Trophoblast cell (in vitro differentiated cells and primary cell): ENCODE results near the gene ISG20.
A peak's percentile ranks its signal among the peaks of the same experiment; 100 is the strongest.

Experiments used
- DNase-seq, 2 donors: peaks; one replicate each; pipeline ENCODE4 v3.0.0-alpha.2; 2016
- H2AFZ ChIP-seq: 2 replicates; pipeline ENCODE4 v1.6.1; 2013; ENCODE audit warnings: low read length, moderate library complexity, mild to moderate bottlenecking; ENCODE audit not compliant: insufficient read depth, poor library complexity
- H2AK5ac ChIP-seq: 2 replicates; pipeline ENCODE4 v1.6.1; 2013; ENCODE audit warnings: mild to moderate bottlenecking, low read length
- H2BK120ac ChIP-seq: 2 replicates; pipeline ENCODE4 v1.6.1; 2013; ENCODE audit warnings: low read length, mild to moderate bottlenecking, moderate library complexity; ENCODE audit not compliant: insufficient read depth, poor library complexity
- H2BK12ac ChIP-seq: 2 replicates; pipeline ENCODE4 v1.6.1; 2013; ENCODE audit warnings: mild to moderate bottlenecking, low read length, moderate library complexity
- H2BK5ac ChIP-seq: 2 replicates; pipeline ENCODE4 v1.6.1; 2013; ENCODE audit warnings: low read length, low read depth, moderate library complexity, mild to moderate bottlenecking; ENCODE audit not compliant: poor library complexity
- H3K14ac ChIP-seq: 2 replicates; pipeline ENCODE4 v1.6.1; 2013; ENCODE audit warnings: mild to moderate bottlenecking, low read length
- H3K18ac ChIP-seq: 2 replicates; pipeline ENCODE4 v1.6.1; 2013; ENCODE audit warnings: mild to moderate bottlenecking, low read length
- H3K23ac ChIP-seq: 2 replicates; pipeline ENCODE4 v1.6.1; 2013; ENCODE audit warnings: low read length
- H3K27ac ChIP-seq: 2 replicates; pipeline ENCODE4 v1.5.1; 2013; ENCODE audit warnings: low read depth, mild to moderate bottlenecking, inconsistent platforms, low read length, moderate library complexity
- H3K27me3 ChIP-seq: 2 replicates; pipeline ENCODE4 v1.6.1; 2013; ENCODE audit warnings: inconsistent platforms, mild to moderate bottlenecking, low read length, moderate library complexity; ENCODE audit not compliant: insufficient read depth
- H3K36me3 ChIP-seq, 2 experiments: 1 replicate in 1 of 2; 2 replicates in 1 of 2; pipeline ENCODE4 v1.6.1; 2013; ENCODE audit warnings: low read length in 2 of 2, mild to moderate bottlenecking in 2 of 2, moderate library complexity in 1 of 2; ENCODE audit not compliant: insufficient read depth in 2 of 2, control insufficient read depth in 1 of 2
- H3K4ac ChIP-seq: 2 replicates; pipeline ENCODE4 v1.6.1; 2013; ENCODE audit warnings: low read depth, mild to moderate bottlenecking, low read length, moderate library complexity
- H3K4me1 ChIP-seq, 2 experiments: 1 replicate in 1 of 2; 2 replicates in 1 of 2; pipeline ENCODE4 v1.6.1; 2013; ENCODE audit warnings: low read length in 2 of 2, mild to moderate bottlenecking in 2 of 2, moderate library complexity in 1 of 2; ENCODE audit not compliant: insufficient read depth in 2 of 2, control insufficient read depth in 1 of 2
- H3K4me2 ChIP-seq: 2 replicates; pipeline ENCODE4 v1.6.1; 2013; ENCODE audit warnings: inconsistent platforms, mild to moderate bottlenecking, low read length, moderate library complexity
- H3K4me3 ChIP-seq: 2 replicates; pipeline ENCODE4 v1.5.1; 2013; ENCODE audit warnings: mild to moderate bottlenecking, low read depth, low read length, inconsistent platforms
- H3K79me1 ChIP-seq: one replicate; pipeline ENCODE4 v1.6.1; 2013; ENCODE audit warnings: low read length
- H3K79me2 ChIP-seq: 2 replicates; pipeline ENCODE4 v1.6.1; 2013; ENCODE audit warnings: low read length, mild to moderate bottlenecking; ENCODE audit not compliant: control insufficient read depth, insufficient read depth, poor library complexity
- H3K9ac ChIP-seq: 2 replicates; pipeline ENCODE4 v1.6.1; 2013; ENCODE audit warnings: mild to moderate bottlenecking, low read length
- H3K9me3 ChIP-seq: 2 replicates; pipeline ENCODE4 v1.6.1; 2013; ENCODE audit warnings: low read depth, mild to moderate bottlenecking, control low read depth, inconsistent platforms, low read length; ENCODE audit not compliant: insufficient read depth
- H4K12ac ChIP-seq: 2 replicates; pipeline ENCODE4 v1.6.1; 2013; ENCODE audit warnings: low read depth, mild to moderate bottlenecking, low read length, moderate library complexity
- H4K8ac ChIP-seq: 2 replicates; pipeline ENCODE4 v1.6.1; 2013; ENCODE audit warnings: low read depth, mild to moderate bottlenecking, low read length, moderate library complexity
- H4K91ac ChIP-seq: one replicate; pipeline ENCODE4 v1.6.1; 2013; ENCODE audit warnings: low read depth, mild to moderate bottlenecking, low read length, moderate library complexity
- WGBS: extraction: QIAGEN DNeasy Blood & Tissue Kit; methylation state at CpG from one replicate; pipeline ENCODE4 v1.1.7; 2013; ENCODE audit warnings: missing lambda C conversion rate; ENCODE audit not compliant: insufficient read length, insufficient coverage; ENCODE audit errors: extremely low coverage; 5-methylcytosine and 5-hydroxymethylcytosine counted together

Gene ISG20

DNA sequence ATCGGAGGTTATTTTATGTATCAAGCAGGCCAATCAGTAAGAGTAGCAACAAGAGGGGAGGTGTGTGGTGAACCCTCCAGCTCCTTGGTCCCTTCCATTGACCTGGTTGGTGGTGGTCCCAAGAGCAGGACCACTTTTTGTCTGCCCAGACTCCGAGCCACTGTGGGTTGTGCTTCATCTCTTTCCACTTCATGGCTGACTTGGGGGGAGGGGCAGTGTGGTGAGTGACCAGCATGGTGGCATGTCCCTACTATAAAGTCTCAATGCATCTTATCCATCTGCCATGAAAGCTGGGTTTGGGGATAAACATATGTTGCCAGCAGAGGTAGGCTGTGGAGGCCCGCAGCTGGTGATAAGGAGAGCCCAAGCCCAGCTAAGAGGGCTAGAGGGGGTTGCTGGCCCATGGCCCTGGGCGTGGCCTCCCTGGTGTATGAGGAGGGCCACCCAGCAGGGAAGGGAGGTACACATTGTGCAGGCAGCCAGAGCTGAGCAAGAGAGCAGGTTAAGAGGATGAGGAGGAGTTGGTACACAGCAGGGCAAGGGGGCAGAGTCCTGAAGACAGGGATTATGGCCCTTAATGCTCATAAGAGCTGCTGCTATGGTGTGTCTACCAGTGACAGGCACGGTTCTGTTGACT lies 10.7 kb upstream of the ISG20 start:
- Histone ChIP-seq H3K4me2 (no peak overlapping the region), H3K36me3 (peaks cover 65 to 78% of the 10 kb centered on the region in 2 experiments), H3K23ac (no peak overlapping the region), H3K4me1 (peaks cover 11% of the 10 kb centered on the region in 2 experiments), H3K79me2 (peaks cover 20% of the 10 kb centered on the region), H3K9me3 (peaks cover 2% of the 10 kb centered on the region), H2BK5ac (no peak overlapping the region), H3K27ac (no peak overlapping the region), H3K79me1 (peaks cover 2% of the 10 kb centered on the region), H4K8ac (no peak overlapping the region), H2AFZ (no peak overlapping the region), H3K9ac (no peak overlapping the region), H2BK12ac (no peak overlapping the region), H3K4ac (no peak overlapping the region), H4K12ac (no peak overlapping the region), H3K4me3 (no peak overlapping the region), H3K27me3 (no peaks in the 10 kb centered on the region), H2AK5ac (no peak overlapping the region), H3K14ac (no peak overlapping the region), H3K18ac (no peak overlapping the region), H2BK120ac (no peak overlapping the region), H4K91ac (no peak overlapping the region)
- no CpG with 5 or more reads among the region's 5 CpGs for WGBS
- no peak for DNase-seq

DNA sequence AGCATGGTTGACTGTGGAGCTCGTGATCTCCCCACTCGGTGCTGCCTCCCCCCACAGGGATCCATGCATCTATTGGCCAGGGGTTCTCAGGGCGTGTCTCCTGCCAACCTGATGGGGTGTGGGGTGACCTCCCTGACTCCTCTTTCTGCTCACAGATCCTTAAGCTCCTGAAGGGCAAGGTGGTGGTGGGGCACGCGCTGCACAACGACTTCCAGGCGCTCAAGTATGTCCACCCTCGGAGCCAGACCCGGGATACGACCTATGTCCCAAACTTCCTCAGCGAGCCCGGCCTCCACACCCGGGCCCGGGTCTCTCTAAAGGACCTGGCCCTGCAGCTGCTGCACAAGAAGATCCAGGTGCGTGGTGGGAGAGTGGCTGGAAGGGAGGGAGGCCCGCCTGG lies 9.7 kb upstream of the ISG20 start:
- Histone ChIP-seq H2AK5ac (no peak overlapping the region), H2AFZ (no peak overlapping the region), H2BK5ac (no peak overlapping the region), H2BK12ac (no peak overlapping the region), H3K23ac (no peak overlapping the region), H2BK120ac (no peak overlapping the region), H3K27ac (no peak overlapping the region), H3K14ac (no peak overlapping the region), H3K27me3 (no peaks in the 10 kb centered on the region), H3K18ac (no peak overlapping the region), H3K36me3 (peaks cover 60 to 73% of the 10 kb centered on the region in 2 experiments), H4K8ac (no peak overlapping the region), H3K4me2 (no peak overlapping the region), H3K4me1 (peaks cover 2% of the 10 kb centered on the region in 2 experiments), H3K9me3 (peaks cover 2% of the 10 kb centered on the region), H3K79me2 (peaks cover 10% of the 10 kb centered on the region), H4K91ac (no peak overlapping the region), H4K12ac (no peak overlapping the region), H3K9ac (no peak overlapping the region), H3K79me1 (peaks cover 2% of the 10 kb centered on the region), H3K4me3 (no peak overlapping the region), H3K4ac (no peak overlapping the region)
- no CpG with 5 or more reads among the region's 16 CpGs for WGBS
- no peak for DNase-seq

DNA sequence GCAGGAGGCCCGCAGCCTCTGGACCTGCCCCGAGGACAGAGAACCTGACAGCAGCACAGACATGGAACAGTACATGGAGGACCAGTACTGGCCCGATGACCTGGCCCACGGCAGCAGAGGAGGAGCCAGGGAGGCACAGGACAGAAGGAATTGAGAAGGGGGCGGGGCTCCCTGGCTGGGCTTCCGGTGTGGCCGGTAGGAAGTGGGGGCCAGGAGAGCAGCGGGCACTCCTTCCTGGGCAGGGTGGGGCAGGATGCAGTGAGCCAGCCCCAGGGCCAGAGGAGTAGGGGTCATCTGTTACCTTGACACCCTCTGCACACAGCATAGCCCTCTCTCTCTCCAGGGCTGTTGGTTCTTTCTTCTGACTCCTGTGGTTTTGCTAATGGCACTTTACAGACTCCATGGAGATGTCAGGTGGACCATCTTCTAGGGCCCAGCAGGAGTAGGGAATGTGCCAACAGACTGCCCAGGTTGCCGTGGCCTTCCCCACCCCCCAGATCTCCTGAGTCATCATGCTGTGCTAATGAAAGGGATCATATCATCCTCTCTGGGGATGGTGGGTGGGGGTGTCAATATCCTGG lies 8.6 kb upstream of the ISG20 start:
- no peak overlapping the region for H2BK12ac ChIP-seq
- no peak overlapping the region for H2BK120ac ChIP-seq
- H3K79me1 ChIP-seq: no peaks in the 10 kb centered on the region
- no peaks in the 10 kb centered on the region for H3K4me1 ChIP-seq
- H3K9me3 ChIP-seq: peaks cover 2% of the 10 kb centered on the region
- peaks cover 6% of the 10 kb centered on the region for H3K79me2 ChIP-seq
- H3K4me2 ChIP-seq: no peak overlapping the region
- no peak overlapping the region for H2BK5ac ChIP-seq
- peak overlapping the region; percentile 4 for H3K4me3 ChIP-seq
- H3K36me3 ChIP-seq: peaks cover 56 to 69% of the 10 kb centered on the region in 2 experiments
- no peak overlapping the region for H3K9ac ChIP-seq
- H4K12ac ChIP-seq: no peak overlapping the region
- no peak overlapping the region for H2AK5ac ChIP-seq
- no peak for DNase-seq
- H3K27ac ChIP-seq: no peak overlapping the region
- H4K8ac ChIP-seq: no peak overlapping the region
- H4K91ac ChIP-seq: no peak overlapping the region
- no peak overlapping the region for H2AFZ ChIP-seq
- no peak overlapping the region for H3K4ac ChIP-seq
- WGBS: no CpG with 5 or more reads among the region's 9 CpGs
- H3K23ac ChIP-seq: no peak overlapping the region
- no peaks in the 10 kb centered on the region for H3K27me3 ChIP-seq
- peak overlapping the region; percentile 42 for H3K18ac ChIP-seq
- H3K14ac ChIP-seq: no peak overlapping the region

DNA sequence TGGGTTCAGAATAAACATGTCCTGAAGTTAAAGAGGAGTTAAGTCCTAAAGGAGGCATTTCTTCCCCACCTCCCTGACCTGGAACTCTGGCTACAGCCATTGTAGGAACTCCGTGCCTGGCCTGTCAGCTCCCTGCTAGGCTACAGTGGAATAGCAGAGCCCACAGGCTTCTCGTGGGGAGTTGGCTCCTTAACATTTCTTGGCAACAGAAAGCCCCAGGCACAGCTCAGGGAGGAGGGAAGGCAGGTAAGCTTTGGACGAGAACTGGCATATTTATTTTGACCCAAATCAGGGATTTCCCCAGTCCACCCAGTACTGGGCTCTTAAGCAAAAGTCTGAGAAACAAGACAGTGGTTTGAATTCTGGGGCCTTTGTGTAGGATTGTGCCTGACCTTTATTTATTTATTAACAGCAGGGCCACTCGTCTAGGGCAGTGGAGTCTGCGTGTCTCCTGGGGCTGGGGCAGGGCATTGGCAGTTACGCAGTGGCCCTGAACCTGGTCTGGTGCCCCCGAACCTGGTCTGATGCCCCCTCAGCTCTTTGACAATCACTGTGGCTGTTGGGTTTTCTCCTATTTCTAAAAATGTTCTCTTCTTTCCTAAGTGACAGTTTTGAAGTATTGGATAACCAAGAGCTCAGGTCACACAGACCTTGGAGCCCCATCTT lies 7.9 kb upstream of the ISG20 start:
- Histone ChIP-seq H3K4me3 (no peak overlapping the region), H3K4ac (no peak overlapping the region), H2AFZ (no peak overlapping the region), H3K9me3 (peaks cover 2% of the 10 kb centered on the region), H3K4me1 (peaks cover 2% of the 10 kb centered on the region in 2 experiments), H3K4me2 (no peak overlapping the region), H4K12ac (no peak overlapping the region), H3K36me3 (peaks cover 58 to 67% of the 10 kb centered on the region in 2 experiments), H4K91ac (no peak overlapping the region), H4K8ac (no peak overlapping the region), H3K18ac (no peak overlapping the region), H3K9ac (no peak overlapping the region), H3K27ac (no peak overlapping the region), H3K27me3 (no peaks in the 10 kb centered on the region), H2BK5ac (no peak overlapping the region), H2BK120ac (no peak overlapping the region), H3K23ac (no peak overlapping the region), H2AK5ac (no peak overlapping the region), H3K14ac (no peak overlapping the region), H2BK12ac (no peak overlapping the region), H3K79me2 (peaks cover 6% of the 10 kb centered on the region), H3K79me1 (no peaks in the 10 kb centered on the region)
- no peak for DNase-seq
- WGBS: no CpG with 5 or more reads among the region's 7 CpGs
